K562 treated with DMSO at 1 percent for 24 hours (cell line): Measurements from ENCODE around the gene TRIM8. TPM values are rescaled to one million over a fixed set of nuclear protein-coding genes. Genes with fewer than 3 reads are reported as not detected.

Experiments
- total RNA-seq: library from RNA; unstranded; fragments of 300-600 nt; gene quantifications from 2 replicates; pipeline ENCODE4 v1.2.3, GENCODE V29; 2022; ENCODE audit warnings: low read depth; ENCODE audit not compliant: insufficient read depth

Gene TRIM8
- 29.8 and 35.9 TPM in 2 replicates for total RNA-seq

GRCh38 chr10:102644066-102644645, at the start of gene TRIM8:
TSS of gene TRIM8 (plus strand) at chr10:102644479. CDS start at chr10:102644618, 139 bp downstream.

Other genes starting within 250 kb of the TRIM8 start
- gene NFKB2, start 248.8 kb upstream of the TRIM8 start, total RNA-seq: 66.0 and 66.5 TPM in 2 replicates
- 1.3 and 4.7 TPM in 2 replicates for gene PSD, start 225.7 kb upstream of the TRIM8 start, total RNA-seq
- gene FBXL15, start 223.6 kb upstream of the TRIM8 start, total RNA-seq: 35.2 and 40.7 TPM in 2 replicates
- 43.0 and 47.0 TPM in 2 replicates for gene CUEDC2, start 211.9 kb upstream of the TRIM8 start, total RNA-seq
- gene C10orf95, start 192.9 kb upstream of the TRIM8 start, total RNA-seq: 1.2 TPM in 2 replicates
- 58.8 and 61.2 TPM in 2 replicates for gene ACTR1A, start 141.8 kb upstream of the TRIM8 start, total RNA-seq
- 9.4 and 9.8 TPM in 2 replicates for gene SUFU, start 140.5 kb upstream of the TRIM8 start, total RNA-seq
- gene ARL3, start 69.9 kb downstream of the TRIM8 start, total RNA-seq: 5.6 and 5.7 TPM in 2 replicates
- gene SFXN2, start 70.2 kb downstream of the TRIM8 start, total RNA-seq: 1.2 and 2.7 TPM in 2 replicates
- gene WBP1L, start 99.5 kb downstream of the TRIM8 start, total RNA-seq: 26.2 and 31.8 TPM in 2 replicates
- gene CYP17A1, start 192.9 kb downstream of the TRIM8 start, total RNA-seq: not detected in 2 replicates
- 5.0 and 6.0 TPM in 2 replicates for gene BORCS7, start 209.8 kb downstream of the TRIM8 start, total RNA-seq
- 0.36 and 0.50 TPM in 2 replicates for gene AS3MT, start 225.0 kb downstream of the TRIM8 start, total RNA-seq